Measurements from ENCODE around the gene MYO1F. TPM values are rescaled to one million over a fixed set of nuclear protein-coding genes. Genes with fewer than 3 reads are reported as not detected.
A peak's percentile ranks its signal among the peaks of the same experiment; 100 is the strongest.

Gene MYO1F
- total and polyA plus RNA-seq, 2 donors from 2014 or later: 1.7 to 35.8 TPM

GRCh38 chr19:8610041-8610935 is 33.0 kb upstream of the MYO1F start, which contains the start of gene ADAMTS10:
Gene ADAMTS10 (minus strand): TSS chr19:8610715. CDS start chr19:8605710, 5,005 bp downstream.
- no peaks in the 10 kb centered on the region for H3K27me3 ChIP-seq (ENCODE audit: control insufficient read depth, insufficient read depth, low read length)
- TF ChIP-seq CTCF (IDR thresholded peaks at IDR 0.05; ENCODE audit: borderline replicate concordance, extremely low read depth, insufficient read depth): no peak
- peak within 1 kb of the TSS; percentile 1 to 47 for H3K27ac ChIP-seq (ENCODE audit: low read depth in 2 of 2, low read length in 2 of 2)
- peak within 1 kb of the TSS; percentile 66 to 99 (median 68) for H3K9ac ChIP-seq (ENCODE audit: low read length in 3 of 3)
- peak; percentile 56 to 84 (median 83) for DNase-seq
- peaks cover 0 to 11% (median 2%) of the 10 kb centered on the region in 3 donors for H3K4me1 ChIP-seq (ENCODE audit: control insufficient read depth in 2 of 3, insufficient read depth in 2 of 3, low read depth in 1 of 3, low read length in 3 of 3)
- peak within 1 kb of the TSS; percentile 75 to 99 (median 87) for H3K4me3 ChIP-seq (ENCODE audit: low read length in 3 of 3)
- intact Hi-C loops (cut with DNase I): no loop called here
- FAIRE-seq: no peak
- H3K9me3 ChIP-seq (ENCODE audit: control insufficient read depth in 2 of 3, insufficient read depth in 1 of 3, low read length in 3 of 3): no peaks in the 10 kb centered on the region
- H3K36me3 ChIP-seq (ENCODE audit: control insufficient read depth in 2 of 3, insufficient read depth in 3 of 3, low read length in 3 of 3): no peaks in the 10 kb centered on the region

DNA sequence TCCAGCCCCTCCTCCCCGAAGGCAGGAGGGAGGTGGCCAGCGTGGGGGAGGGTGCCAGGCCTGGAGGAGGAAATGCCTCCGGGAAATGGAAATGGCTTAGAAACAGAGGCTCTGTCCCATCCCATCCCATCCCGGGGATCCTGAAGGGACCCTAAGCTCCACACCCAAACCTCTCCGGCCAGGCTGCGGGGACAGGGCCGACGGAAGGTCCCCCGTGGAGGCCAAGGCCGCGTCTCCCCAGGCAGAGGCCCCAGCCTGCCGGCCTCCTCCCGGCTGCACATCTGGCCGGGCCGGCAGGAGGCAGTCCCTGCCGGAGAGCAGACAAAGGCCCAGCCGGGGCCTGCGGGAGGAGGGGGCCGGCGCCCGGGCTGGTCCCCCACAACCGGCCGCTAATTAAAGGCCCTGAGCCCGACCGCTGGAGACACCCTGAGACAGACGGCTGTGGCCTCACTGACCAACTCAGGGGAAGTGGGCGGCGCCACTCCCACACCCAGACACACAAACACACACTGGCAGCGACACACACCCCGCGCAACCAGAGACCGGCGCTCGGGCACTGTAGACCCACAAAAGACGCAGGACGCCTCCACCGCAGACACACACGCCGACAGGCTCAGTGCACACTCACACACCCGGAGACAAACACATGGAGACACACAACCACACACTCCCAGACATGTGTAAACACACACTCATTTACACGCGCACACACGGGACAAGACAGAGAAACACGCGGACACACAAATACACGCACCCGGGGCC is 32.2 kb upstream of the MYO1F start:
- no peaks in the 10 kb centered on the region for H3K27me3 ChIP-seq (ENCODE audit: control insufficient read depth, insufficient read depth, low read length)
- peaks cover 0 to 3% (median 0%) of the 10 kb centered on the region in 3 donors for H3K36me3 ChIP-seq (ENCODE audit: control insufficient read depth in 2 of 3, insufficient read depth in 3 of 3, low read length in 3 of 3)
- no peak for FAIRE-seq
- peaks cover 0 to 11% (median 2%) of the 10 kb centered on the region in 3 donors for H3K4me1 ChIP-seq (ENCODE audit: control insufficient read depth in 2 of 3, insufficient read depth in 2 of 3, low read depth in 1 of 3, low read length in 3 of 3)
- no peaks in the 10 kb centered on the region for H3K9me3 ChIP-seq (ENCODE audit: control insufficient read depth in 2 of 3, insufficient read depth in 1 of 3, low read length in 3 of 3)
- H3K9ac ChIP-seq (ENCODE audit: low read length in 3 of 3): peak overlapping the region; percentile 66 to 99 (median 68)
- TF ChIP-seq CTCF (IDR thresholded peaks at IDR 0.05; ENCODE audit: borderline replicate concordance, extremely low read depth, insufficient read depth): no peak
- intact Hi-C loops (cut with DNase I): no loop called here
- H3K27ac ChIP-seq (ENCODE audit: low read depth in 2 of 2, low read length in 2 of 2): peak overlapping the region; percentile 1 to 32
- DNase-seq: peak; percentile 74 to 89 (median 83)
- H3K4me3 ChIP-seq (ENCODE audit: low read length in 3 of 3): peak overlapping the region; percentile 75 to 99 (median 87)

DNA sequence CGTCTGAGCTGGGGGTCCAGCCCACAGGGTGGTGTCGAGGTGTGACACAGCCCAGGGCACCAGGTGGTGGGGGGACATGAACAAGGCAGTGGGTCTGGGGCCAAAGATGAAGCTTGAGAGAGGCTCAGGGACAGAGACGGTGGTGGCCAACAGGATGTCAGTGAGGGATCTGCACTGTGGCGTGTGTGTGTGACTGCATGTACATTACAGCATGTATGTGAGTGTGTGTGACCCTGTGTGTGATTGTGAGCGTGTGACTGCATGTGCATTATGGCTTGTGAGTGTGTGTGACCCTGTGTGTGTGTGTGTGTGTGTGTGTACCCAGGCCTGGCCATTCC is 31.7 kb upstream of the MYO1F start:
- intact Hi-C loops (cut with DNase I): no loop called here
- no peaks in the 10 kb centered on the region for H3K27me3 ChIP-seq (ENCODE audit: control insufficient read depth, insufficient read depth, low read length)
- H3K9ac ChIP-seq (ENCODE audit: low read length in 3 of 3): peak overlapping the region in 1 of 3 donors; percentile 82
- FAIRE-seq: no peak
- peak overlapping the region; percentile 56 to 88 (median 87) for H3K4me3 ChIP-seq (ENCODE audit: low read length in 3 of 3)
- H3K9me3 ChIP-seq (ENCODE audit: control insufficient read depth in 2 of 3, insufficient read depth in 1 of 3, low read length in 3 of 3): no peaks in the 10 kb centered on the region
- no peak for TF ChIP-seq CTCF (IDR thresholded peaks at IDR 0.05; ENCODE audit: borderline replicate concordance, extremely low read depth, insufficient read depth)
- H3K27ac ChIP-seq (ENCODE audit: low read depth in 2 of 2, low read length in 2 of 2): peak overlapping the region in 1 of 2 donors; percentile 32
- peak in 1 of 5 donors; percentile 60 for DNase-seq
- peaks cover 0 to 4% (median 0%) of the 10 kb centered on the region in 3 donors for H3K36me3 ChIP-seq (ENCODE audit: control insufficient read depth in 2 of 3, insufficient read depth in 3 of 3, low read length in 3 of 3)
- peaks cover 0 to 11% (median 2%) of the 10 kb centered on the region in 3 donors for H3K4me1 ChIP-seq (ENCODE audit: control insufficient read depth in 2 of 3, insufficient read depth in 2 of 3, low read depth in 1 of 3, low read length in 3 of 3)
